SK-N-MC (cell line): ENCODE data around the gene SLC25A6.

Source experiments
- EZH2 ChIP-seq: fragments of 200-600 bp; sonication (generic); IDR thresholded peaks from one replicate; pipeline ENCODE4 v1.6.1; 2017; ENCODE audit warnings: antibody characterized with exemption
- FOXP2 ChIP-seq: optimal IDR thresholded peaks from 2 replicates; pipeline ENCODE3; 2011; ENCODE audit warnings: mild to moderate bottlenecking, moderate library complexity; ENCODE audit not compliant: insufficient read depth; ENCODE audit errors: extremely low read length, control extremely low read depth
- POLR2AphosphoS5 ChIP-seq: IDR thresholded peaks from 2 replicates; pipeline ENCODE4 v1.6.1; 2012; ENCODE audit warnings: mild to moderate bottlenecking, low read depth, low read length, borderline replicate concordance

- TF ChIP-seq FOXP2, result no peak
- TF ChIP-seq POLR2AphosphoS5, result no peak
- TF ChIP-seq EZH2, result no peak
Measured at GRCh38 chrX:1360171-1360570, 31.7 kb downstream of the SLC25A6 start.
